KMS-11 (cell line): ENCODE results near the gene C12orf75.

ENCODE experiments used
- H2AFZ ChIP-seq: fragments of 200-600 bp; sonication (generic); 2 replicates; pipeline ENCODE4 v1.6.1; 2016; ENCODE audit warnings: antibody characterized with exemption, mixed run types, low read depth
- H3K27ac ChIP-seq: fragments of 200-600 bp; sonication (generic); 2 replicates; pipeline ENCODE4 v1.6.1; 2016; ENCODE audit warnings: mild to moderate bottlenecking, mixed run types
- H3K27me3 ChIP-seq: fragments of 200-600 bp; sonication (generic); 2 replicates; pipeline ENCODE4 v1.6.1; 2017; ENCODE audit warnings: mild to moderate bottlenecking, low read depth, mixed run types, moderate library complexity; ENCODE audit not compliant: insufficient read depth
- H3K36me3 ChIP-seq: fragments of 200-600 bp; sonication (generic); 2 replicates; pipeline ENCODE4 v1.6.1; 2017; ENCODE audit warnings: mild to moderate bottlenecking, mixed run types; ENCODE audit not compliant: insufficient read depth
- H3K4me1 ChIP-seq: fragments of 200-600 bp; sonication (generic); 2 replicates; pipeline ENCODE4 v1.6.1; 2016; ENCODE audit warnings: mild to moderate bottlenecking, low read depth, mixed run types; ENCODE audit not compliant: poor library complexity, severe bottlenecking
- H3K4me2 ChIP-seq: fragments of 200-600 bp; sonication (generic); 2 replicates; pipeline ENCODE4 v1.7.0; 2016; ENCODE audit warnings: mild to moderate bottlenecking, mixed run types
- H3K4me3 ChIP-seq: fragments of 200-600 bp; sonication (generic); IDR thresholded peaks from 2 replicates; pipeline ENCODE4 v1.6.1; 2017; ENCODE audit warnings: low read depth, low read length, mixed read lengths; ENCODE audit not compliant: insufficient read depth
- H3K79me2 ChIP-seq: fragments of 200-600 bp; sonication (generic); 2 replicates; pipeline ENCODE4 v1.6.1; 2016; ENCODE audit warnings: low read depth, mixed run types; ENCODE audit not compliant: insufficient read depth
- H3K9ac ChIP-seq: fragments of 200-600 bp; sonication (generic); 2 replicates; pipeline ENCODE4 v1.6.1; 2016; ENCODE audit warnings: mild to moderate bottlenecking, mixed run types
- H4K20me1 ChIP-seq: fragments of 200-600 bp; sonication (generic); 2 replicates; pipeline ENCODE4 v1.6.1; 2016; ENCODE audit warnings: mild to moderate bottlenecking, mixed run types; ENCODE audit not compliant: insufficient read depth
- CTCF ChIP-seq: fragments of 200-600 bp; sonication (generic); conservative IDR thresholded peaks from 2 replicates; pipeline ENCODE4 v1.6.1; 2017; ENCODE audit warnings: low read depth, mild to moderate bottlenecking, antibody characterized with exemption, low read length, moderate library complexity, mixed read lengths

Gene C12orf75

GRCh38 chr12:105417732-105418131 is 87.2 kb downstream of the C12orf75 start:
- Histone ChIP-seq H4K20me1 (no peaks in the 10 kb centered on the region), H3K4me1 (peaks cover 4% of the 10 kb centered on the region), H3K36me3 (no peaks in the 10 kb centered on the region), H2AFZ (no peak overlapping the region), H3K27ac (no peak overlapping the region), H3K4me2 (no peak overlapping the region), H3K9ac (no peak overlapping the region), H3K4me3 (no peak overlapping the region), H3K79me2 (no peaks in the 10 kb centered on the region), H3K27me3 (no peaks in the 10 kb centered on the region)
- TF ChIP-seq CTCF, result no peak

- no peaks in the 10 kb centered on the region for H3K36me3 ChIP-seq
- no peak for TF ChIP-seq CTCF
- H3K4me1 ChIP-seq, result peaks cover 4% of the 10 kb centered on the region
- H3K79me2 ChIP-seq, result no peaks in the 10 kb centered on the region
- no peak overlapping the region for H3K27ac ChIP-seq
- H3K4me2 ChIP-seq, result no peak overlapping the region
- no peaks in the 10 kb centered on the region for H4K20me1 ChIP-seq
- no peaks in the 10 kb centered on the region for H3K27me3 ChIP-seq
- H3K4me3 ChIP-seq, result no peak overlapping the region
- H3K9ac ChIP-seq, result no peak overlapping the region
- no peak overlapping the region for H2AFZ ChIP-seq
Measured at GRCh38 chr12:105418229-105418628, 87.7 kb downstream of the C12orf75 start.

GRCh38 chr12:105418821-105419291 is 88.4 kb downstream of the C12orf75 start:
- no peak for TF ChIP-seq CTCF
- Histone ChIP-seq H3K9ac (no peak overlapping the region), H3K36me3 (no peaks in the 10 kb centered on the region), H3K27ac (no peak overlapping the region), H3K79me2 (no peaks in the 10 kb centered on the region), H3K4me3 (no peak overlapping the region), H3K27me3 (no peaks in the 10 kb centered on the region), H3K4me2 (no peak overlapping the region), H4K20me1 (no peaks in the 10 kb centered on the region), H3K4me1 (peaks cover 4% of the 10 kb centered on the region), H2AFZ (no peak overlapping the region)

GRCh38 chr12:105419606-105420005 is 89.1 kb downstream of the C12orf75 start:
- Histone ChIP-seq H3K4me1 (peaks cover 4% of the 10 kb centered on the region), H3K4me2 (no peak overlapping the region), H2AFZ (no peak overlapping the region), H3K27me3 (no peaks in the 10 kb centered on the region), H3K79me2 (no peaks in the 10 kb centered on the region), H3K27ac (no peak overlapping the region), H4K20me1 (no peaks in the 10 kb centered on the region), H3K36me3 (no peaks in the 10 kb centered on the region), H3K4me3 (no peak overlapping the region), H3K9ac (no peak overlapping the region)
- TF ChIP-seq CTCF, result no peak
